B cell (primary cell): Measurements from ENCODE around the gene SLC18A3. TPM values are rescaled to one million over a fixed set of nuclear protein-coding genes. Genes with fewer than 3 reads are reported as not detected.

Experiments used
- ATAC-seq: fragments of 200-7000 bp; cut with Tn5 transposase; one replicate; pipeline ENCODE4 v1.10.0; 2021; ENCODE audit warnings: low read depth, mild to moderate bottlenecking, moderate number of reproducible peaks, moderate library complexity
- CTCF ChIA-PET: fragments of 350-600 bp; sonication (Branson Sonifier 250); formaldehyde crosslinking; loops from one replicate; lab custom pipeline; 2021; ENCODE audit warnings: antibody characterized with exemption, inconsistent platforms; lab: Charles Lee
- POLR2A ChIA-PET: fragments of 350-600 bp; sonication (Branson Sonifier 250); formaldehyde crosslinking; loops from one replicate; lab custom pipeline; 2021; ENCODE audit warnings: antibody characterized with exemption; lab: Charles Lee
- DNase-seq: peaks from one replicate; pipeline ENCODE4 v3.0.0; 2013
- H2AFZ ChIP-seq: 2 replicates; pipeline ENCODE4 v1.6.1; 2012; ENCODE audit warnings: mild to moderate bottlenecking, low read depth, low read length; ENCODE audit not compliant: insufficient read depth, poor library complexity, severe bottlenecking
- H3K27ac ChIP-seq, 2 donors: 1 replicate in 1 of 2; 2 replicates in 1 of 2; pipeline ENCODE4 v1.5.1; 2012 to 2013; ENCODE audit warnings: low read length in 2 of 2, mild to moderate bottlenecking in 2 of 2, moderate library complexity in 1 of 2
- H3K27me3 ChIP-seq, 4 experiments: fragments of 200-600 bp in 1 of 4; sonication (generic) in 1 of 4; replicated peaks in 1 of 4; 1 replicate in 2 of 4; 2 replicates in 2 of 4; pipeline versions ENCODE4 v1.6.1 to v1.7.0; 2013 to 2016; ENCODE audit warnings: low read length in 3 of 4, mild to moderate bottlenecking in 2 of 4, mixed read lengths in 1 of 4, moderate library complexity in 1 of 4; ENCODE audit not compliant: insufficient read depth in 4 of 4, control insufficient read depth in 3 of 4; ENCODE audit errors: control extremely low read depth in 1 of 4
- H3K36me3 ChIP-seq, 2 experiments: replicated peaks in 1 of 2; 1 replicate in 1 of 2; 2 replicates in 1 of 2; pipeline versions ENCODE4 v1.6.1 to v1.7.1; 2013; ENCODE audit warnings: low read length in 1 of 2; ENCODE audit not compliant: insufficient read depth in 2 of 2, control insufficient read depth in 1 of 2; ENCODE audit errors: control extremely low read depth in 1 of 2, extremely low read depth in 1 of 2
- H3K4me1 ChIP-seq, 2 donors: fragments of 200-600 bp in 1 of 2; sonication (generic) in 1 of 2; 1 replicate in 1 of 2; 2 replicates in 1 of 2; pipeline versions ENCODE4 v1.5.1 to v1.6.1; 2013 to 2017; ENCODE audit warnings: low read length in 2 of 2; ENCODE audit not compliant: control insufficient read depth in 2 of 2, insufficient read depth in 2 of 2
- H3K4me2 ChIP-seq: replicated peaks from 2 replicates; pipeline ENCODE3; 2012; ENCODE audit warnings: mild to moderate bottlenecking, low read depth, low read length; ENCODE audit not compliant: poor library complexity, severe bottlenecking
- H3K4me3 ChIP-seq, 5 experiments: fragments of 200-600 bp in 1 of 5; sonication (generic) in 1 of 5; 1 replicate in 3 of 5; 2 replicates in 2 of 5; pipeline versions ENCODE4 v1.5.1 to v1.7.0; 2011 to 2016; ENCODE audit warnings: low read length in 4 of 5, mild to moderate bottlenecking in 4 of 5, low read depth in 2 of 5, control low read depth in 1 of 5, moderate library complexity in 1 of 5; ENCODE audit not compliant: insufficient read depth in 1 of 5; ENCODE audit errors: control extremely low read depth in 1 of 5, extremely low read depth in 1 of 5
- H3K79me2 ChIP-seq: fragments of 200-600 bp; sonication (generic); one replicate; pipeline ENCODE4 v1.6.0; 2016; ENCODE audit warnings: low read length; ENCODE audit not compliant: control insufficient read depth, insufficient read depth
- H3K9ac ChIP-seq: fragments of 200-600 bp; sonication (generic); 2 replicates; pipeline ENCODE4 v1.6.1; 2017; ENCODE audit warnings: mild to moderate bottlenecking, low read length, moderate library complexity
- H3K9me3 ChIP-seq, 3 donors: one replicate each; pipeline versions ENCODE4 v1.6.1 to v1.7.1; 2013; ENCODE audit warnings: low read length in 2 of 3; ENCODE audit not compliant: control insufficient read depth in 2 of 3, insufficient read depth in 1 of 3; ENCODE audit errors: control extremely low read depth in 1 of 3
- H4K20me1 ChIP-seq: 2 replicates; pipeline ENCODE4 v1.6.0; 2012; ENCODE audit warnings: mild to moderate bottlenecking, low read length; ENCODE audit not compliant: insufficient read depth, control insufficient read depth, poor library complexity, severe bottlenecking
- H3K27ac Mint-ChIP-seq: one replicate; pipeline ENCODE4 v1.8.0; 2021; ENCODE audit warnings: mixed read lengths
- H3K27me3 Mint-ChIP-seq: one replicate; pipeline ENCODE4 v1.8.0; 2021; ENCODE audit warnings: mixed read lengths
- H3K4me1 Mint-ChIP-seq: one replicate; pipeline ENCODE4 v1.8.0; 2021; ENCODE audit warnings: mixed read lengths
- H3K4me3 Mint-ChIP-seq: one replicate; pipeline ENCODE4 v1.8.0; 2021; ENCODE audit warnings: mixed read lengths
- H3K9me3 Mint-ChIP-seq: one replicate; pipeline ENCODE4 v1.8.0; 2022; ENCODE audit warnings: mixed read lengths; ENCODE audit not compliant: insufficient read depth
- EZH2 ChIP-seq: IDR thresholded peaks from 2 replicates; pipeline ENCODE4 v1.6.1; 2012; ENCODE audit warnings: borderline replicate concordance, low read depth, mild to moderate bottlenecking, moderate library complexity, low read length; ENCODE audit not compliant: insufficient read depth, poor library complexity, severe bottlenecking
- WGBS: methylation state at CpG from one replicate; pipeline ENCODE4 v1.1.5; 2013; ENCODE audit warnings: missing lambda C conversion rate; ENCODE audit not compliant: insufficient coverage; 5-methylcytosine and 5-hydroxymethylcytosine counted together
- intact Hi-C: fragments of 100-400 bp; cut with micrococcal nuclease; formaldehyde crosslinking; loops from one replicate; pipeline ENCODE4 v1.10.0; 2022
- polyA plus RNA-seq: library from polyadenylated mRNA; depleted of rRNA; stranded (reverse); fragments of >200 nt; gene quantifications from 2 replicates; pipeline ENCODE4 v1.2.3, GENCODE V29; 2012
- total RNA-seq, 2 donors: library from RNA; stranded (reverse); fragments of 120-200 nt in 1 of 2; gene quantifications; 1 replicate in 1 of 2; 2 replicates in 1 of 2; pipeline versions ENCODE4 v1.2.3 to v1.2.4, GENCODE V29; 2013 to 2022
- TF ChIP-seq, protein P1 (sequence below): fragments of 200-600 bp; IDR thresholded peaks from one replicate; pipeline ENCODE4 v1.8.0; 2022; ENCODE audit warnings: antibody characterized with exemption, mild to moderate bottlenecking

SLC18A3 gene
- total and polyA plus RNA-seq, 2 donors (not counting 1 experiment from before 2014, with no cell fraction given): not detected

DNA sequence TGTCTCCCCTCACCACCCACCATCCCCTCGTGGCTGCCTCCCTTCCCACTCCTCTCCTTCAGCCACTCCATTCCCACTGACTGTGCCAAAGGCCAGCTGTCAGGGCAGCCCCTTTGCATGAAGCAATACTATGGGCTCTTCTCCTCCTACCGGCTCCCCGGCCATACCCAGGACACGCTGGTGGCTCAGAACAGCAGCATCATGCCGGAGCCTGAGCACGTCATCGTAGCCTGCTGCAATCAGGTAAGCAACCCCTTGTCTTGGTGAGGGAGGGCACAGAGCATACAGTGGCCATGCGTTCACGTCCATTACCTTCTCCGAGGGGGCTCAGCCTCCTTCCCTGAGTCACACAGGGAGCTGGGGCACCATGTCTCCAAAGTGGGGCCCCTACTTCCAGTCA lies 15.3 kb downstream of the SLC18A3 start:
- TF ChIP-seq, protein P1, sequence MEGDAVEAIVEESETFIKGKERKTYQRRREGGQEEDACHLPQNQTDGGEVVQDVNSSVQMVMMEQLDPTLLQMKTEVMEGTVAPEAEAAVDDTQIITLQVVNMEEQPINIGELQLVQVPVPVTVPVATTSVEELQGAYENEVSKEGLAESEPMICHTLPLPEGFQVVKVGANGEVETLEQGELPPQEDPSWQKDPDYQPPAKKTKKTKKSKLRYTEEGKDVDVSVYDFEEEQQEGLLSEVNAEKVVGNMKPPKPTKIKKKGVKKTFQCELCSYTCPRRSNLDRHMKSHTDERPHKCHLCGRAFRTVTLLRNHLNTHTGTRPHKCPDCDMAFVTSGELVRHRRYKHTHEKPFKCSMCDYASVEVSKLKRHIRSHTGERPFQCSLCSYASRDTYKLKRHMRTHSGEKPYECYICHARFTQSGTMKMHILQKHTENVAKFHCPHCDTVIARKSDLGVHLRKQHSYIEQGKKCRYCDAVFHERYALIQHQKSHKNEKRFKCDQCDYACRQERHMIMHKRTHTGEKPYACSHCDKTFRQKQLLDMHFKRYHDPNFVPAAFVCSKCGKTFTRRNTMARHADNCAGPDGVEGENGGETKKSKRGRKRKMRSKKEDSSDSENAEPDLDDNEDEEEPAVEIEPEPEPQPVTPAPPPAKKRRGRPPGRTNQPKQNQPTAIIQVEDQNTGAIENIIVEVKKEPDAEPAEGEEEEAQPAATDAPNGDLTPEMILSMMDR: no peak
- no peak for TF ChIP-seq EZH2
- H3K79me2 ChIP-seq: no peaks in the 10 kb centered on the region
- ATAC-seq: no peak
- no peak overlapping the region for H3K27ac Mint-ChIP-seq
- H3K27ac ChIP-seq: no peak overlapping the region
- ChIA-PET POLR2A (no interaction called here), CTCF (no interaction called here)
- no peak overlapping the region for H2AFZ ChIP-seq
- H3K4me2 ChIP-seq: no peak overlapping the region
- H3K27me3 ChIP-seq: peaks cover 0 to 4% (median 0%) of the 10 kb centered on the region in 4 experiments
- H3K27me3 Mint-ChIP-seq: peaks cover 14% of the 10 kb centered on the region
- no peak overlapping the region for H3K4me3 ChIP-seq
- peaks cover 0 to 4% (median 0%) of the 10 kb centered on the region in 3 donors for H3K9me3 ChIP-seq
- WGBS: 86% methylated on average over 10 of the region's 10 CpGs
- no peaks in the 10 kb centered on the region for H3K36me3 ChIP-seq
- H4K20me1 ChIP-seq: no peaks in the 10 kb centered on the region
- no peaks in the 10 kb centered on the region for H3K4me1 ChIP-seq
- no peaks in the 10 kb centered on the region for H3K9me3 Mint-ChIP-seq
- no peaks in the 10 kb centered on the region for H3K4me1 Mint-ChIP-seq
- no peak overlapping the region for H3K9ac ChIP-seq
- intact Hi-C loops: no loop called here
- H3K4me3 Mint-ChIP-seq: no peak overlapping the region
- DNase-seq: no peak

DNA sequence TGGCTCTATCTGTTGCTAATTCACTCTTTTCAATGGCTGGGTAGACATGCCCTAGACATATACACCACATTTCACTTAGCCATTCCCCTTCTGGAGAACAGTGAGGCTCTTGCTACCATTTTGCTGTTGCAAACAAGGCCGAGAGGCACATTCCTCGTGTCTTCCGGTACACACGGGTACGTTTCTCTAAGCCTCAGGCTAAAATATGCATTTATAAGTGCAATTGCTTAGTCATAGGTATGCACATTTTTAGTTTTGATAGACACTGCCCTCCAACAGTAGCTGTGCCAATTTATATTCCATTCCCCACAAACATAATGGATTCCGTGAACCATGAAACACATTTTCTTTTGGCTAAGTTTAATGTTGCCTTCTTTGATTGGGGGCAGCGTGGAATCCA lies 16.9 kb downstream of the SLC18A3 start:
- no peak overlapping the region for H3K27ac Mint-ChIP-seq
- TF ChIP-seq, protein P1: no peak
- TF ChIP-seq EZH2: no peak

More for the DNA sequence above, 16.9 kb downstream of the SLC18A3 start:
- WGBS: 83% methylated on average over 3 of the region's 7 CpGs
- Histone ChIP-seq H3K9me3 (peaks cover 0 to 4% (median 0%) of the 10 kb centered on the region in 3 donors), H3K4me1 (no peaks in the 10 kb centered on the region), H4K20me1 (no peaks in the 10 kb centered on the region), H3K79me2 (no peaks in the 10 kb centered on the region), H3K9ac (no peak overlapping the region), H2AFZ (no peak overlapping the region), H3K27ac (no peak overlapping the region), H3K4me3 (no peak overlapping the region), H3K4me2 (no peak overlapping the region), H3K36me3 (no peaks in the 10 kb centered on the region), H3K27me3 (peaks cover 0 to 4% (median 0%) of the 10 kb centered on the region in 4 experiments)
- ChIA-PET CTCF (interaction anchor here (1.1 kb wide), 1 partner anchor 37 kb away, joined by 3 read pairs; no protein-coding TSS in a partner anchor), POLR2A (no interaction called here)
- H3K4me3 Mint-ChIP-seq: no peak overlapping the region
- no peaks in the 10 kb centered on the region for H3K9me3 Mint-ChIP-seq
- H3K4me1 Mint-ChIP-seq: no peaks in the 10 kb centered on the region
- DNase-seq (no peak), ATAC-seq (no peak)
- intact Hi-C loops: no loop called here
- H3K27me3 Mint-ChIP-seq: peaks cover 14% of the 10 kb centered on the region
